Measurements from ENCODE around the gene HOXC13.

The HOXC13 gene

GRCh38 chr12:53939141-53940108, 794 bp downstream of the HOXC13 start:
- no peak for DNase-seq

- no peak for DNase-seq
Measured at GRCh38 chr12:53940443-53941014, 1.9 kb downstream of the HOXC13 start.

- DNase-seq = no peak
Measured at GRCh38 chr12:53941187-53941586, 2.6 kb downstream of the HOXC13 start.

GRCh38 chr12:53941750-53942149, 3.1 kb downstream of the HOXC13 start:
- DNase-seq = no peak

- DNase-seq = no peak
Measured at GRCh38 chr12:53942467-53942997, 3.9 kb downstream of the HOXC13 start.

- DNase-seq = no peak
Measured at GRCh38 chr12:53944209-53944608, 5.6 kb downstream of the HOXC13 start.

- DNase-seq = no peak
Measured at GRCh38 chr12:53944907-53945847, 6.5 kb downstream of the HOXC13 start.

GRCh38 chr12:53947743-53948142, 9.1 kb downstream of the HOXC13 start:
- no peak for DNase-seq

- no peak for DNase-seq
Measured at GRCh38 chr12:53948650-53949593, 10.3 kb downstream of the HOXC13 start.

GRCh38 chr12:53949631-53950436, 11.2 kb downstream of the HOXC13 start:
- no peak for DNase-seq

- DNase-seq = no peak
Measured at GRCh38 chr12:53950437-53950773, 11.8 kb downstream of the HOXC13 start.

- DNase-seq = no peak
Measured at GRCh38 chr12:53950789-53951576, 12.4 kb downstream of the HOXC13 start.

GRCh38 chr12:53951577-53952334, 13.1 kb downstream of the HOXC13 start:
- DNase-seq = no peak

- no peak for DNase-seq
Measured at GRCh38 chr12:53952335-53952694, 13.7 kb downstream of the HOXC13 start.

GRCh38 chr12:53952871-53953734, 14.5 kb downstream of the HOXC13 start:
- no peak for DNase-seq

GRCh38 chr12:53953831-53954693, 15.4 kb downstream of the HOXC13 start:
- no peak for DNase-seq

- no peak for DNase-seq
Measured at GRCh38 chr12:53954694-53955035, 16.0 kb downstream of the HOXC13 start, which contains the start of gene HOXC12. HOXC12 (plus strand) TSS chr12:53954903; CDS start chr12:53954930, 27 bp downstream.

Measured in NCI-H1694 (cell line).